Measurements from ENCODE around the gene ARL6IP4.

Gene ARL6IP4

GRCh38 chr12:122958198-122958888, 22.1 kb upstream of the ARL6IP4 start:
- DNase-seq (ENCODE audit: low spot score): no peak

GRCh38 chr12:122959566-122960192, 20.8 kb upstream of the ARL6IP4 start:
- no peak for DNase-seq (ENCODE audit: low spot score)

DNA sequence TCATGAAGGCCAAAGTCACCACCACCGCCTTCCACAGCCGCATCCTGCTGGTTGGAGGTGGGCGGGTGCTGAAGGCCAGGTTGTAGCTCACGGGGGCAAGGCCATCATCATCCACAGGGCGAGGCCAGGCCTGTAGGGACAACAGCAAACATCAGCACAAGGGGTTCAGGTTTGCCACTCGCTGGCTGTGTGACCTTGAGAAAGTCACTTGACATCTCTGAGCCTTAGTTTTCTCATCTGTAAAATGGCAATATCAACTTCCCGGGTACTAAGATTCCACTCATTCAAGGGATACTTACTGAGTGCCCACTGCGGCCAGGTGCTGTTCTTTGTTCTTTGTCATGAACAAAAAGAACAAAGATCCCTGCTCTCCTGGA, 20.3 kb upstream of the ARL6IP4 start:
- DNase-seq (ENCODE audit: low spot score): no peak

DNA sequence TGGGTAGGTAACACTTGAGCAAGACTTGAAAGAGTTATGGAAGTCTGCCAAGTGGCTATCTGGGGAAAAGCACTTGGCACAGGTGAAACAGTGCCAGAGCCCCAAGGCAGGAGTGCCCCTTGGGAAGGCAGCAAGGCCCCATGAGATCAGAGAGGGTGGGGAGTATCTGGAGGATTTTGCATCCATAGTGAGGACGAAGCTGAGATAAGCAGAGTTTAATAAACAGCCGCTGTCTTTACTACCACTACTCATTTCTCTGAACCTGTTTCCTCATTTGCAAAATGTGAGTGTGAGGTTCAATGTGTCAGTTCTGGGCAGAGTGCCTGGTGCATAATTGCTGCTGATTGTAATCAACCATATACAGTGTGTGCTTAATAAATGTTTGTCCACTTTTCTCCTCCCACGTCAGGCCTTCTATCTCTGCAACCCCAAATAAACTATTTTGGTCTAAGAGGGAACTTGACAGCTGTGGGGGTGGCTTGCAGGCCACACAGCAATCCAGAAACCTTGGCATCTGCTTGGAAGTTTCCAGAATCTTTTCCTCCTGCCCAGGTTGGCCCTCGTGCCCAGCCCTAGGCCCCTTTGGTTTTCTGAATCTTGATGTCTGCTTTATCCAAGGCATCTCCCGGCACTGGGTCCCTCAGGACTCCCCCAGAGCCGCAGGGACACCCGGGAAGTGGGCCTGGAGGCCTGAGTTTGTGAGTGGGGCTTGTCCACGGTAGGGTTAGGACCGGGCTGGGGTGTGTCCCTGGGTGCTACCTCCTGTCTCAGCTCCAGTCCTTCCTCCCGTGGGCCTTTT, 18.8 kb upstream of the ARL6IP4 start:
- DNase-seq (ENCODE audit: low spot score): no peak

DNA sequence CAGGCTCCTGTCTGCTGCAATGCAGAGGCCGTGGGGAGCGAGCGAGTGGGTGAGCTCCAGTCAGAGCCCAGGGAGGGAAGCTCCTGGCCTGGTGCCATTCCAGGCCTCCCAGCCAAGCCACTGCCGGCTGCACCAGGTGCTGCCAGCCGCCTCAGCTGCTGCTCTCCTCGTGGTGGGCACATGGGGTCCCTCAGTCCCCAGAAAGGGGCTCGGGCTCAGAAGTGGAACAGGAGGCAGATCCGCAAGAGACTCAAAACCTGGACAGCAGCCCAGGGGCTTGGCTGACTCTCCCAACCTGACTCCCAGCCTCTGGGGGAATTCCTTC, 16.6 kb upstream of the ARL6IP4 start:
- DNase-seq (ENCODE audit: low spot score): no peak

DNA sequence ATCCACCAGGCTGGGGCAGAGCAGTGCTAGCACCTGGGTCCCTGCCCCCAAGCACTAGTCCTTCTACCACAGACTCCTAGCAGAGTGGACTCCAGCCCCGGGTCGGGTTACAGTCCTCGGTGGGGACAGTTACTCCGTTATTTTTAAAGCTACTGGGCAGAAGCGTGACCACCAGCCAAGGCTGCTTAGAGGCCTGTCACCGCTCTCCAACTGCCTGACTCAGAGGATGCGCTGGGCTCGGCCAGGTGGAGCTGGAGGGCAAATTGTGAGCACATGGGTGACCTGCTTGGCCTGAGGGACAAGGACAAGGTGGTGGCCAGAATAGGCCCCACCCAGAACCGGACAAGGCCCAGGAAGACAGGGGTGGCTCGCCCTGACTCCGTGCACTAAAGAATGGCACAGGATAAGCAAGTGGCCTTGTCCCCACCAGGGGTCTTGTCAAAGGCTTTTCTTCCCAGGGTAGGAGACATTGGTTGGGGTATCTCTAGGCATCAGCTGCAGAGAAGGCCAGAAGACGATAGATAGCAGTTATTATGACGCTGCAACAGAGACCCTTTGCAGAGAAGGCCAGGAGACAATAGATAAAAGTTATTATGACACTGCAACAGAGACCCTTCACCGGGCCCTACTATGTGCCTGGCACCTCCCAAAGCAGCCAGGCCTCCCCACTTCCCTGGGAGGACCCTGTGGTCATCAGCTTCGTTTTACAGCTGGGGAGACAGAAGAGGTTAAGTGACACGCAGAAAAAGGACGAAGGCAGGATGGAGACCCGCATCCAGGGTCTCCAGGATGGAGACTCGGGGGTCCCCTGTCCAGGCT, 15.8 kb upstream of the ARL6IP4 start:
- no peak for DNase-seq (ENCODE audit: low spot score)

- no peak for DNase-seq (ENCODE audit: low spot score)
These were observed 15.1 kb upstream of the ARL6IP4 start for GRCh38 chr12:122965321-122965751.

DNA sequence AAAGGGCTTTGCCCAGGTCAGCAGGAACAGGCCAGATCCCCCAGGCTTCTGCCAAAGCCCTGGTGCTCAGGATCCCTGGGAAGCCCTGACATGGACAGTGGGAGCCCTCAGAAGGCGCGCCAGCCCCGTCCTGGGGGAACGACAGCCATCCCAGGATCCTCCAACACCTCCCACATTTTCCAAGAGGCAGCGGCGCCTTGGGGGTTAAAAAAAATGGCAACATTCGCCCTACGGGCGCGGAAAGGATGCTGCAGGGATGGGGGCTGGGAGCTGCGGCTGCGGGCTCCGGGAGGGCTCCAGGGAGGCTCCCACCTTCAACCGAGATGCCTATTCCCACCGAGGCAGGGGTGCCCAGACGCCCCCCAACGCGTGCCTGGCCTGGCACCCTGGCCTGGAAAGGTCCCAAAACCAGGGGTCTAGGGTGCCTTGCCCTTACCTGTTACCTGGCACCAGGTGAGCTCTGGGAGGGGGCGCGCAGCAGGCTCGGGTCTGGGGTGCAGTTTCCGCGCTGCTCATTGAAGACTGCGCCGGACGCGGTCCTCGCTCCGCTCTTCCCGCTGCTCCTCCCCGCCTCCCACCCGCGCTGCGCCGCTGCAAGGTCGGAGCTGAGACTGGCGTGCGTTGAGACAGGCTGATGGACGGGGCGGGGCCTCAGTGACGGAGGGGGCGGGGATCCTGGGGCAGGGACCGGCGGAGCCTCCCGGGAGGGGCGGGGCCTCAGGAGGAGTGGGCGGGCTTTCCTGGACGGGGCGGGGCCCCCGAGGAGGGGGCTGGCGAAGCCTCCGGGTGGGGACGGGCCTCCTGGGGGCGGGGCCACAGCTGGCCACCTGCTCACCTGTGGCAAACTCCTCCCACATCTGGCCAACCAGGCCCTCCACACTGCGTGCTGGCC, 14.4 kb upstream of the ARL6IP4 start, which contains the start of gene ABCB9:
ABCB9 (minus strand) TSS at position 613 of the 892 bp plus-strand sequence. CDS start 6,228 bp downstream, outside the sequence.
- peak; percentile 91 for DNase-seq (ENCODE audit: low spot score)

DNA sequence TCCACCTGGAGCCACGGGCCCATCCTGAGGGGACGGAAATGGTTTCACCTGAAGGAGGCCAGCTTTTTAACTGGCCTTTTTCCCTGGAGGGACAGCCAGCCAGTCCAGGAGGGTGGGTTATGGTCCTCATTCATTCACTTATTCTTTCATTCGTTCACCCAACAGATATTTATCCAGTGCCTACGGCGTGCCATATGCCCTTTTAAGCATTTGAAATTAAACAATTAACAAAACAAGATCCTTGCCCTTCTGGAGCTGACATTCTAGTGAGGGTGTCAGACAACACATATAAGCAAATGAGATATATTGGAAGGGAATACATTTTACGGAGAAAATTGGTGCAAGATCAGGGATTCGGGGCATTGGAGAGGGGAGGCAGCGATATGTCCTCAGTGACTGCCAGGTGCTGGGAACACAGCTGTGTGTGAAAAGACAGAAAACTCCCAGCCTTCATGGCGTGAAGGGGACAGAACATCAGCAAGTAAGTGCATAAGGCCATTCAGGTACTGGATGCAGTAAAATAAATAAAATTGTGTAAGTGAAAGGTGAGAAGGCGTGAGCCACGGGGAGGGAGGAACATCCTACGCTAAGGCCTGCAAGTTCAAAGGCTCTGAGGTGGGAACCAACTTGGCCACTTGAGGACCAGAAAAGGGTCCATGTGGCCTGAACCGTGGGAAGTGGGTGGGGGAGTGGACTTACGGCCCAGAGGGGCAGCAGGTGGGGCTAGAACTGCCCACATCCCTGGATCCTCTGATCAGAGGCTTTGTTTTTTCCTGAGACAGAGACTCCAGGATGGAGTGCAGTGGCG, 13.5 kb upstream of the ARL6IP4 start:
- no peak for DNase-seq (ENCODE audit: low spot score)

GRCh38 chr12:122968104-122968503, 12.4 kb upstream of the ARL6IP4 start:
- no peak for DNase-seq (ENCODE audit: low spot score)

GRCh38 chr12:122969676-122970075, 10.8 kb upstream of the ARL6IP4 start:
- DNase-seq (ENCODE audit: low spot score): no peak

DNA sequence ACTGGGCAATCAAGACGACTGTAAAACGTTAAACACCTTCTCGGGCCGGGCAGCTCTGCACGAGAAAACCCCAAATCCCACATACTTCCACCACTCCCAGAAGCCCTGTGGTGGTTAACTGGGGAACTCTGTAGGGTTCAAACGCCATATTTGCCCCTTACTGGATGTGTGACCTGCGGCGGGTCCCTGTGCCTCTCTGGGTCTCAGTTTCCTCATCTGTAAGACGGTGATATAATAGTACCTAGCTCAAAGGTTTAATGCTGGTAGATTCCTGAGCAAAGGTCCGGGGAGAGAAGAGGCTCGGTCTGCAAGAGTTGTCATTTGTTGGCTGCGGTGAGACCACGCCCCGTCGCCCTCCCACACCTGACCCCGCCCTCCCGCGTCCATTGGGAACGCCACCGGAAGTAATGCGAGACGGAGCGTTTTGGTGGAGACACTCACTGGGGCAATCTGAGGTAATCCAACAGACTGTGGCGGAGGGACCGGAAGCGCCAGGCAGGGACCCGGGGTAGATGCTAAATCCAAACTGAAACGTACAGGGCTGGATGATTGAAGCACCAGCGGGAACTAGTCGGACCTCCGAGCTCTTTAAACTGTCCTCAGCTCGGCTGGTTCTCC, 6.1 kb upstream of the ARL6IP4 start:
- peak; percentile 99 for DNase-seq (ENCODE audit: low spot score)

DNA sequence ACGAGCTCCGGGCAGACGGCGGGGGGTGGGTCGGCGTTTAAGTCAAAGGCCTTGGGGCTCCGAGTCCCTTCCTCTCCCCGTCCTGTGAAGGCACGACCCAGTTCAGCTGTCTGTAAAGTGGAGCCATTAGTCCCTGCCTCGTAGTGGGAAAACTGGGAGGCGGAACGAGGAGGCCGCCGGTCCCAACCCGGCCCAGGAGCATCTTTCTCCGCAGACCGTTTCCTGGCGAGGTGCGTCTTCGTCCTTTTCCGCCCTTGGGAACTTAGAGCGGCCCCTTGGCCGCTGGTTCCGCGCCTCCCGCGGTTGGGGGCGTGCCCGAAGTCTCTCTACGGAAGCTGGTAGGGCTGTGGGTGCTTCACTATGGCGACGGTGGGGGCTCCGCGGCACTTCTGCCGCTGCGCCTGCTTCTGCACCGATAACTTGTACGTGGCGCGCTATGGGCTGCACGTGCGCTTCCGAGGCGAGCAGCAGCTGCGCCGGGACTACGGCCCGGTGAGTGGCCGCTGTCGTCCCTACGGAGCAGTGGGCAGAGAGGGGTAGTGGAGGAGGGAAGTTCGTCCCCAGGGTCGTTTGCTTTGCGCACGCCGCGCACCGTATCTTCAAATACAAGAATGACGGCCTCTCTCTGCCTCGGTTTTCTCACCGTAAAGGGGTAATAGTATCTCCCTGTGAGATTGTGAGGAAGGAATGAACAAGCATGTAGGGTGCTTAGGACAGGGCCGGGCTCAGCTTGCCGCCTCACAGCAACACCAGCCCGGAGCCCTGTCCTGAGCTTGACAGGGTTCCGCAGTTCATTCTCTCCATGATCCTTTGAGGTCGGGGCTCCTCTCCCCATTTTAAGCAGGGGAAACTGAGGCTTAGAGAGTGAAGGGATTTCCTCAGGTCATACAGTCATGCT, 5.3 kb upstream of the ARL6IP4 start, which contains the start of gene OGFOD2:
OGFOD2 (plus strand) TSS at position 353 of the 898 bp plus-strand sequence; CDS start at position 361, 8 bp downstream.
- peak; percentile 94 for DNase-seq (ENCODE audit: low spot score)

- no peak for DNase-seq (ENCODE audit: low spot score)
These were observed 4.5 kb upstream of the ARL6IP4 start for GRCh38 chr12:122975790-122976647.

- no peak for DNase-seq (ENCODE audit: low spot score)
These were observed 3.9 kb upstream of the ARL6IP4 start for GRCh38 chr12:122976648-122976975.

DNA sequence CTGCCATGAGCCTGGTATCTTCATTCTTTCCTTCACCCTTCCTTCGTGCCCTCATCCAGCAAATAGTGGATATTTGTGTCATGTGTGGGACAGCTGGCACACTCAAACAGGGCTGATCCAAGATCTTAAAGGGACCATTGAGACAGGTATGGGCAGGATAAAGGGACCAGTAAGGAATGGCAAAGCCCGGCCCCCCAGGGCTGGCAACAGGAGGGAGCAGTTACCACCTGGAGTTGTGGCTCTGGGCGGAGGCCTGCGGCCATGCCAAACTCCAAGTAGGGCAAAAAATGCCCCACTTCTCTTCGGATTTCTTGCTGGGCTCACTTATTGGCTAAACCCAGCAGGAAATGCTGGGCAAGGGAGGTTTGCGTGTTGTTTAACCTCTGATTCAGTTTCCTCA, 3.3 kb upstream of the ARL6IP4 start:
- no peak for DNase-seq (ENCODE audit: low spot score)

DNA sequence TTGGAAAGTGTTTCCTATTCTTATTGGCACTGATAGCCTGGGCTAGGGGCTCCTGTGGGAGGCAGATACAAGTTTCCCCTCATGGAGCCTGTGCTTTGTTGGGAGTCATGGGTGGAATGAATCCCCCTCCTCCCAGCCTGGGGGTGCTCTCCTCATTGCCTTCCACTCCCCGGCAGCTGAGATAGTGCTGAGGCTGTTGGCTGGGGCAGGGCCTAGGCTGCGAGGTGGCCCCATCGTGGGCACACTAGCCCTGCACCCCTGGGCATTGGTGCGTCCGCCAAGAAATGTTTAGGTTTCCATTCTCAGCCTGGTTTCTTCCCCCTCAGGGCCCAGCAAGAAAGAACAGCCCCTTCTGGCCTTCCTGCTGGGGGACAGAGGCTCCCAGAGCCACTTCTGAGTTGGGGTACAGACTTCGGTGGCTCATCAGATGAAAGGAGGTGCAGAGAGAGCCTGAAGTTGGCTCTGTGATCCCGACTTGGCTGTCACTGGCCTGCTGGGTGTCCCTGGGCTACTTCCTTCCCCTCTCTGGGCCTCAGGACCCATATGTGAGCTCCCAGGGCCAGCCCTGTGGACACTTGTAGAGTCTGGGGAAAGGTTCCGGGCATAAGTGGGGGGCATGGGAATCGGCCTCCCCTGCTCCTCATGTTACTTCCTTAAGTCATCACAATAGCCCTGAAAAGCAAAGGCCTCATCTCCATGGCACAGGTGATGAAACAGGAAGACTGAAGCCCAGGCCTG, 2.7 kb upstream of the ARL6IP4 start:
- no peak for DNase-seq (ENCODE audit: low spot score)

Data from activated CD4-positive, alpha-beta T cell treated with anti-CD3 and anti-CD28 coated beads, Interleukin-2, Interleukin-4, amounts not matched to agents 100 ng/mL and 50 ng/mL, durations not matched to agents 16 hours and 8 hours (primary cell).